ENCODE results near the gene UST. TPM values are rescaled to one million over a fixed set of nuclear protein-coding genes. Genes with fewer than 3 reads are reported as not detected.

Gene UST
- total RNA-seq, 4 donors from 2014 or later = 2.9 to 12.0 (median 5.7) TPM

DNA sequence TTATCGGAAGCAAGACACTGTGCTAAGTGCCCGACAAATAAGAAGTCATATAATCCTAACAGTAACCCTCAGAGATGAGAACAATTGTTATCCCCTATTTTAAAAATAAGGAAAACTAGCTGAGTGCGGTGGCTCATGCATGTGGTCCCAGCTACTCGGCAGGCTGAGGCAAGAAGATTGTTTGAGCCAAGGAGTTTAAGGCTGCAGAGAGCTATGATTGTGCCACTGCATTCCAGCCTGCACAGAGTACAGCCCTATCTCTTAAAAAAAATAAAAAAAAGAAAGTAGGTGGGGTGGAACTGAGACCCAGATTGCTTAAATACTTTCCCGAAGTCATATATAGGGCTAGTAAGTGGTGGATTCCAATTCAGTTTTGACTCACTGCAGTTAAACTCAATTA is 84.7 kb downstream of the UST start:
- intact Hi-C loops (cut with DNase I) = no loop called here
- WGBS, 2 donors = 32 to 34% methylated on average over 5 of the region's 5 CpGs
- no peak overlapping the region for H3K27ac ChIP-seq
- no peak for DNase-seq
- no peak overlapping the region for H3K4me3 ChIP-seq
- H3K27me3 ChIP-seq = no peaks in the 10 kb centered on the region
- no peaks in the 10 kb centered on the region for H3K36me3 ChIP-seq
- TF ChIP-seq POLR2A (IDR thresholded peaks at IDR 0.05) = no peak
- TF ChIP-seq, protein P1, sequence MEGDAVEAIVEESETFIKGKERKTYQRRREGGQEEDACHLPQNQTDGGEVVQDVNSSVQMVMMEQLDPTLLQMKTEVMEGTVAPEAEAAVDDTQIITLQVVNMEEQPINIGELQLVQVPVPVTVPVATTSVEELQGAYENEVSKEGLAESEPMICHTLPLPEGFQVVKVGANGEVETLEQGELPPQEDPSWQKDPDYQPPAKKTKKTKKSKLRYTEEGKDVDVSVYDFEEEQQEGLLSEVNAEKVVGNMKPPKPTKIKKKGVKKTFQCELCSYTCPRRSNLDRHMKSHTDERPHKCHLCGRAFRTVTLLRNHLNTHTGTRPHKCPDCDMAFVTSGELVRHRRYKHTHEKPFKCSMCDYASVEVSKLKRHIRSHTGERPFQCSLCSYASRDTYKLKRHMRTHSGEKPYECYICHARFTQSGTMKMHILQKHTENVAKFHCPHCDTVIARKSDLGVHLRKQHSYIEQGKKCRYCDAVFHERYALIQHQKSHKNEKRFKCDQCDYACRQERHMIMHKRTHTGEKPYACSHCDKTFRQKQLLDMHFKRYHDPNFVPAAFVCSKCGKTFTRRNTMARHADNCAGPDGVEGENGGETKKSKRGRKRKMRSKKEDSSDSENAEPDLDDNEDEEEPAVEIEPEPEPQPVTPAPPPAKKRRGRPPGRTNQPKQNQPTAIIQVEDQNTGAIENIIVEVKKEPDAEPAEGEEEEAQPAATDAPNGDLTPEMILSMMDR (IDR thresholded peaks at IDR 0.05) = no peak
- no peaks in the 10 kb centered on the region for H3K9me3 ChIP-seq
- peaks cover 0 to 20% (median 7%) of the 10 kb centered on the region in 3 donors for H3K4me1 ChIP-seq

DNA sequence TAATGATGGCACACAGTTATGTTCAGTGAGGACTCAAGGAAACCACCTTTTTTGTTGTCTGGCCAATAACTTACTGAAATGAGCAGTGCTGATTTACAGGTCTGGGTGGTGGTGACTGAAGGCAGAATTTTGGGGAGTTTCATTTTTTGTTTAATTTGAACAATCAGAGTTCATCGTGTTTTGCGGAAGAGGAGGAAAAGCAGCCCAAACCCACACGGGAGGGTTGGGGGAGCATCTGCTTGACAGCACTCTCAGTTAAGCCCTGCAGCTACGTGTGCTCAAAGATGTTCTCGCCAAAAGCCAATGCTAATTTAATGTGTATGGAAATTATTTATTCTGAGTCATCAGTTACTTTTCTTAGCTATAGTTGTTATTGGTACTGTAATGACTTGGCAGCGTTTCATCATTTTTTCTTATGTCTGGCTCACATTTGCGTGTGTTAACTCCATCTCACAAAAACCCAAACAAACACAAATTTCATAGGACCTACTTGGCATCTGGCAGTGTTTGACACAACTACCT is 89.2 kb downstream of the UST start:
- Histone ChIP-seq H3K36me3 (no peaks in the 10 kb centered on the region), H3K27me3 (no peaks in the 10 kb centered on the region), H3K9me3 (no peaks in the 10 kb centered on the region), H3K4me1 (peaks cover 0 to 10% (median 7%) of the 10 kb centered on the region in 3 donors), H3K4me3 (no peak overlapping the region), H3K27ac (no peak overlapping the region)
- DNase-seq = no peak
- TF ChIP-seq, protein P1 (IDR thresholded peaks at IDR 0.05) = no peak
- no peak for TF ChIP-seq POLR2A (IDR thresholded peaks at IDR 0.05)
- intact Hi-C loops (cut with DNase I) = no loop called here
- WGBS, 2 donors = 10 to 20% methylated on average over 7 of the region's 7 CpGs

DNA sequence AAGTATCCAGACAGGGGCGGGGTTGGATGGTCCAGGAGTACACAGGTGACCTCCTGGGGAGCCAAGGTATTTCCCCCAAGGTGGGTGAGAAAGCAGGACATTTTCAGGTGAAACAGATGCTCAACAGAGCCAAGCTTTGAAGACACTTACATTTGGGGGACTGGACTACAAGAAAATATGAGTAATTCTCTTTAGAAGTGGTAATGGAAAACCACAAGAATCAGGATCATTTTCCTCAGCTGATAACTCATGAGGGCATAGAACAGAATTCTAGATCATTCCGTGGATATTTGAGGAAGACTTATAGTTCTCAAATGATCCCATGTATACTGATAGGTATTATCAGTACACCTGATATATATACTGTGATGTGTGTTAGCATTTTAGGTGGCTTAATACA is 89.9 kb downstream of the UST start:
- Histone ChIP-seq H3K4me3 (no peak overlapping the region), H3K27ac (no peak overlapping the region), H3K36me3 (no peaks in the 10 kb centered on the region), H3K9me3 (no peaks in the 10 kb centered on the region), H3K27me3 (no peaks in the 10 kb centered on the region), H3K4me1 (peaks cover 0 to 10% (median 7%) of the 10 kb centered on the region in 3 donors)
- DNase-seq = no peak
- intact Hi-C loops (cut with DNase I) = no loop called here
- whole genome bisulfite sequencing, 2 donors = 79 to 96% methylated on average over 2 of the region's 2 CpGs
- TF ChIP-seq, protein P1 (IDR thresholded peaks at IDR 0.05) = no peak
- no peak for TF ChIP-seq POLR2A (IDR thresholded peaks at IDR 0.05)

DNA sequence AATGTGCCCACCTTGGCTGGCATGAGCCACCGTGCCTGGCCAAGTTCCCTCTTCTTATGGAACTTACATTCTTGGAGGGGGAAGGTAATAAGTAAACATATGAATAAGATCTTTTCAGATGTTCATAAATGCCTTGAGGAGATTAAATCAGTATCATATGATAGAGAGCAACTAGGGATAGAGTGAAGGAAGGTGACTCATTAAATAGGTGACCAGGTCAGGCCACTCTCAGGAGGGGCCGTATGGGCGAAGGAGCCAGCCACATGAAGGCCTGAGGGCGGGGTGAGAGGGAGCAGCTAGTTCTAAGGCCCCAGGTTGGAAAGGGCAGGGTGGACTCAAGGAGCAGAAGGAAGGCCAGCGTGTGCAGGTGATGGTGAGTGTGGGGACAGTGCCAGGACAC is 91.1 kb downstream of the UST start:
- intact Hi-C loops (cut with DNase I) = no loop called here
- no peak for TF ChIP-seq POLR2A (IDR thresholded peaks at IDR 0.05)
- TF ChIP-seq, protein P1 (IDR thresholded peaks at IDR 0.05) = no peak
- Histone ChIP-seq H3K9me3 (no peaks in the 10 kb centered on the region), H3K4me1 (peaks cover 0 to 10% (median 7%) of the 10 kb centered on the region in 3 donors), H3K36me3 (no peaks in the 10 kb centered on the region), H3K27ac (no peak overlapping the region), H3K4me3 (no peak overlapping the region), H3K27me3 (no peaks in the 10 kb centered on the region)
- WGBS, 2 donors = 70 to 77% methylated on average over 5 of the region's 5 CpGs
- no peak for DNase-seq

DNA sequence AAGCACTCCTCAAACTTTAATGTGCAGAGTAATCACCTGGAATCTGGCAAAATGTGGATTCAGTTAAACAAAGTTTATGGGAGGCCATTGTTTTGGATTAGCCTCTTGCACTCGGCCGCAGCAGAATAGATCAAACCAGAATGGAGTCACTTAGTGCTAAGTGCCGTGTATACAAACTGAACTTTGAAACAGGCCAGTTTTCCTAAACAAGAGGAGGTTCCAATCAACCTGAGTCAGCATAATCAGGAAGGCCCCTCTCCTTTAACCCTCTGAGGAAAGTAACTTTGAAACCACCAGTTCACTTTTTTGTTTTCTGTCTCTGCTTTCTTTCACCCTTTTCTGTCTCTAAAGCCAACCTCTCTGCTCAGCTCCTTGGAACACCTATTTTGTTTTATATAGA is 92.2 kb downstream of the UST start:
- Histone ChIP-seq H3K4me3 (no peak overlapping the region), H3K4me1 (peaks cover 0 to 10% (median 7%) of the 10 kb centered on the region in 3 donors), H3K27ac (no peak overlapping the region), H3K9me3 (no peaks in the 10 kb centered on the region), H3K36me3 (no peaks in the 10 kb centered on the region), H3K27me3 (no peaks in the 10 kb centered on the region)
- intact Hi-C loops (cut with DNase I) = no loop called here
- WGBS, 2 donors = 65 to 84% methylated on average over 3 of the region's 3 CpGs
- no peak for TF ChIP-seq POLR2A (IDR thresholded peaks at IDR 0.05)
- no peak for DNase-seq

DNA sequence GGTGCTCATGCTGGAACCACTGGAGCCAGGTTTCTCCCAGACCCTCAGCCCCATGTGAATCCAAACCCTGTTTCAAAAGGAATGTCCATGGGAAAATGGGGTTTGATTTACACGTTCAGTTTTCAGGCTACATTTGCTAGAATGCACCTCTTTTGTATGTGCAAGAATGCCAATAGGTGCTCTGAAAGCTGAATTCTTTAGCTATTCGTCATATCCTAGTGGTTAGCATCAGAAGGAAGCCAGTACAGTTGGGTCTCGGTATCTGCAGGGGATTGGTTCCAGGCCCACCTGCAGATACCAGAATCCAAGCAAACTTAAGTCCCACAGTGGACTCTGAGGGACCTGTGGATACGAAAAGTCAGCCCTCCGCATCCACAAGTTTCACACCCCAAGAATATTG is 93.4 kb downstream of the UST start:
- Histone ChIP-seq H3K4me1 (peaks cover 0 to 10% (median 7%) of the 10 kb centered on the region in 3 donors), H3K27me3 (no peaks in the 10 kb centered on the region), H3K36me3 (no peaks in the 10 kb centered on the region), H3K27ac (no peak overlapping the region), H3K9me3 (no peaks in the 10 kb centered on the region), H3K4me3 (no peak overlapping the region)
- TF ChIP-seq POLR2A (IDR thresholded peaks at IDR 0.05) = no peak
- 80% methylated on average over 5 of the region's 5 CpGs for WGBS, 2 donors
- no peak for DNase-seq
- intact Hi-C loops (cut with DNase I) = no loop called here

Measured in esophagus squamous epithelium (tissue), 5 donors.